ENCODE results near the gene GPR27. TPM values are rescaled to one million over a fixed set of nuclear protein-coding genes. Genes with fewer than 3 reads are reported as not detected.

The GPR27 gene
- total and polyA plus RNA-seq, 2 of the 8 experiments (the other 6 are each of a cell fraction or from before 2014, with no cell fraction given), result 11.3 to 12.5 TPM

- Histone ChIP-seq H3K4me3 (ENCODE audit: extremely low read depth in 1 of 4, insufficient read depth in 2 of 4, low read depth in 3 of 4, low read length in 4 of 4) (peak overlapping the region; percentile 67 to 84 (median 76); a peak in 5 of 8 replicates), H3K27me3 (replicated peaks in 1 of 4; ENCODE audit: control insufficient read depth in 3 of 4, extremely low read depth in 1 of 4, insufficient read depth in 3 of 4, low read length in 3 of 4) (peaks cover 3 to 19% (median 16%) of the 10 kb centered on the region in 4 experiments), H2BK12ac (ENCODE audit: low read depth, low read length) (no peak overlapping the region), H4K8ac (ENCODE audit: extremely low read depth, insufficient read depth, low read length) (no peak overlapping the region), H3K23me2 (ENCODE audit: low read depth, low read length) (peaks cover 9% of the 10 kb centered on the region), H3K9ac (replicated peaks in 1 of 4; ENCODE audit: extremely low read depth in 1 of 4, low read depth in 3 of 4, low read length in 3 of 4) (no peak overlapping the region), H4K5ac (ENCODE audit: insufficient read length, low read depth, low read length) (no peak overlapping the region), H3K23ac (ENCODE audit: insufficient read length) (no peak overlapping the region), H3K4me2 (ENCODE audit: insufficient read depth in 1 of 2, low read depth in 2 of 2, low read length in 2 of 2) (peak overlapping the region; percentile 87 to 97), H2BK20ac (ENCODE audit: low read length) (no peak overlapping the region), H2BK15ac (ENCODE audit: low read length) (no peak overlapping the region), H3K27ac (ENCODE audit: low read depth, low read length) (no peak overlapping the region), H3K4me1 (replicated peaks in 1 of 4; ENCODE audit: control insufficient read depth in 3 of 4, insufficient read depth in 4 of 4, low read length in 3 of 4) (peaks cover 6 to 18% (median 8%) of the 10 kb centered on the region in 4 experiments), H3K36me3 (ENCODE audit: control insufficient read depth in 2 of 4, insufficient read depth in 4 of 4, low read length in 3 of 4) (no peaks in the 10 kb centered on the region), H3K56ac (replicated peaks; ENCODE audit: insufficient read length, low read depth, low read length) (no peak overlapping the region), H3K79me1 (ENCODE audit: low read depth, low read length) (no peaks in the 10 kb centered on the region; the same call in 1 of the 2 replicates), H2AFZ (ENCODE audit: low read length) (no peak overlapping the region), H2AK5ac (ENCODE audit: low read depth, low read length) (no peak overlapping the region), H2BK5ac (ENCODE audit: low read depth, low read length) (no peak overlapping the region), H3K14ac (ENCODE audit: insufficient read length) (no peak overlapping the region), H3K9me3 (ENCODE audit: insufficient read depth in 2 of 2, low read depth in 1 of 2, low read length in 1 of 2) (no peaks in the 10 kb centered on the region), H2BK120ac (replicated peaks; ENCODE audit: low read depth, low read length) (no peak overlapping the region), H3K18ac (ENCODE audit: extremely low read depth, low read length) (no peak overlapping the region), H3K4ac (replicated peaks; ENCODE audit: insufficient read length, low read depth, low read length) (no peak overlapping the region), H4K20me1 (replicated peaks in 1 of 2; ENCODE audit: control insufficient read depth in 1 of 2, insufficient read depth in 2 of 2, low read length in 2 of 2) (peaks cover 0 to 5% of the 10 kb centered on the region in 2 experiments), H4K91ac (replicated peaks; ENCODE audit: insufficient read length, low read length) (no peak overlapping the region), H3K79me2 (ENCODE audit: control insufficient read depth in 1 of 2, insufficient read depth in 2 of 2, low read length in 2 of 2) (no peaks in the 10 kb centered on the region)
- no peak for FAIRE-seq
- CTCF ChIA-PET (ENCODE audit: partially characterized antibody), result interaction anchor here (0.5 to 3.4 kb wide), 4 partner anchors 9 to 980 kb away, joined by 3 to 18 read pairs (median 4); no protein-coding TSS in a partner anchor
- POLR2A ChIA-PET (ENCODE audit: partially characterized antibody), result interaction anchor here (1.3 to 2.1 kb wide), 2 partner anchors 10 to 149 kb away, joined by 3 to 5 read pairs; no protein-coding TSS in a partner anchor
- TF ChIP-seq GTF2F1 (IDR thresholded peaks at IDR 0.05; ENCODE audit: borderline replicate concordance, low read depth, low read length) (no peak), BRCA1 (IDR thresholded peaks at IDR 0.05; ENCODE audit: low read depth, low read length) (no peak), EP300 (IDR thresholded peaks at IDR 0.05; ENCODE audit: borderline replicate concordance in 1 of 2, low read depth in 2 of 2, low read length in 2 of 2) (no peak)
- no peak for DNase-seq (ENCODE audit: low read depth in 1 of 2, low spot score in 2 of 2)
These were observed 29.5 kb upstream of the GPR27 start for GRCh38 chr3:71724171-71724453.

Measured in H1 (cell line).